PC-9 (cell line): Measurements from ENCODE around the gene OBSL1. TPM values are rescaled to one million over a fixed set of nuclear protein-coding genes. Genes with fewer than 3 reads are reported as not detected.

Source experiments
- BruUV-seq: library from RNA; stranded (reverse); fragments of 400-500 nt; replicated peaks from 2 replicates; lab custom pipeline; 2021; lab: Mats Ljungman, UMichigan
- CTCF ChIA-PET: fragments of 300-600 bp; sonication (Branson Sonifier 250); formaldehyde crosslinking; loops from one replicate; lab custom pipeline; 2022; ENCODE audit warnings: antibody characterized with exemption; lab: Charles Lee
- POLR2A ChIA-PET: fragments of 300-600 bp; sonication (Branson Sonifier 250); formaldehyde crosslinking; loops from one replicate; lab custom pipeline; 2022; ENCODE audit warnings: antibody characterized with exemption; ENCODE audit not compliant: unreplicated experiment; lab: Charles Lee
- DNase-seq, 2 experiments: peaks; one replicate each; pipeline versions ENCODE4 v3.0.0 to v3.0.0-alpha.2; 2015 to 2022; ENCODE audit warnings: mixed read lengths in 1 of 2
- H2AFZ ChIP-seq: fragments of 200-600 bp; sonication (generic); 2 replicates; pipeline ENCODE4 v1.8.1; 2017; ENCODE audit warnings: antibody characterized with exemption
- H3F3A ChIP-seq: fragments of 200-600 bp; sonication (generic); 2 replicates; pipeline ENCODE4 v1.8.1; 2017; ENCODE audit warnings: antibody characterized with exemption, mild to moderate bottlenecking, low read depth; ENCODE audit not compliant: insufficient read depth
- H3K27ac ChIP-seq: fragments of 200-600 bp; sonication (generic); 2 replicates; pipeline ENCODE4 v1.6.1; 2016; ENCODE audit warnings: mixed run types
- H3K27me3 ChIP-seq: fragments of 200-600 bp; sonication (generic); 2 replicates; pipeline ENCODE4 v1.6.1; 2016; ENCODE audit warnings: low read depth, mixed run types; ENCODE audit not compliant: insufficient read depth
- H3K36me3 ChIP-seq: fragments of 200-600 bp; sonication (generic); 2 replicates; pipeline ENCODE4 v1.6.1; 2016; ENCODE audit warnings: low read depth, mixed run types
- H3K4me1 ChIP-seq: fragments of 200-600 bp; sonication (generic); replicated peaks from 2 replicates; pipeline ENCODE4 v1.6.1; 2016; ENCODE audit warnings: mixed run types; ENCODE audit not compliant: insufficient read depth
- H3K4me2 ChIP-seq: fragments of 200-600 bp; sonication (generic); 2 replicates; pipeline ENCODE4 v1.6.1; 2017; ENCODE audit warnings: mixed run types
- H3K4me3 ChIP-seq: fragments of 200-600 bp; sonication (generic); 2 replicates; pipeline ENCODE4 v1.6.1; 2016; ENCODE audit warnings: mixed run types
- H3K79me2 ChIP-seq: fragments of 200-600 bp; sonication (generic); 2 replicates; pipeline ENCODE4 v1.6.1; 2017; ENCODE audit warnings: low read depth, mixed run types
- H3K9me2 ChIP-seq: fragments of 200-600 bp; sonication (generic); 2 replicates; pipeline ENCODE4 v1.8.1; 2017; ENCODE audit warnings: mild to moderate bottlenecking; ENCODE audit not compliant: insufficient read depth
- H3K9me3 ChIP-seq: fragments of 200-600 bp; sonication (generic); 2 replicates; pipeline ENCODE4 v1.8.1; 2016; ENCODE audit warnings: low read depth; ENCODE audit not compliant: insufficient read depth
- H4K20me1 ChIP-seq: fragments of 200-600 bp; sonication (generic); 2 replicates; pipeline ENCODE4 v1.8.1; 2017; ENCODE audit not compliant: insufficient read depth
- EZH2 ChIP-seq: fragments of 200-600 bp; sonication (generic); IDR thresholded peaks from 2 replicates; pipeline ENCODE4 v1.8.0; 2017; ENCODE audit warnings: antibody characterized with exemption, low read depth
- intact Hi-C: fragments of 100-400 bp; cut with micrococcal nuclease; formaldehyde crosslinking; loops from one replicate; pipeline ENCODE4 v1.10.0; 2022; ENCODE audit not compliant: unreplicated experiment
- total RNA-seq: library from RNA; stranded (reverse); gene quantifications from 2 replicates; pipeline ENCODE4 v1.2.3, GENCODE V29; 2021
- TF ChIP-seq, protein P1 (sequence below): fragments of 200-600 bp; sonication (generic); conservative IDR thresholded peaks from 2 replicates; pipeline ENCODE4 v1.6.1; 2017; ENCODE audit warnings: mixed run types, antibody characterized with exemption, mild to moderate bottlenecking, moderate library complexity

OBSL1 gene
- total RNA-seq, 1 experiment from 2014 or later, result 110 TPM

DNA sequence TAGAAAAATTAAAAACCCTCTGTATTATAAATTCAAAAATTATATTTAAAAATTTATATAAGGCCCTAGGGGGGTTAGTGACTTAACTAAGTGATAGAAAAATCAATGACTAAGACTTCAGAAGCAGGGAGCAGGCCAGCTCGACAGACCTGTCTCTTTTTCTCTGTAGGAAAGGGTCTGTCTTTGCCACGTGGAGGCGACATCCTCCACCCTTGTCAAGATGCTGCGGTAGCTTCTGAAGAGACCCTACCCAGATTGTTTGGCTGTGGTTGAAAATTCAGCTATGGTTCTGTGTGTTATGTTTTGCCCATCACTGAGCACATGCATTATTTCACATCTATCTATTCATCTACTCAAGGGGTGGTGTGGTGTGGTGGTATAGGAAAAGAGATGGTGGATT lies 47.9 kb upstream of the OBSL1 start:
- no peak overlapping the region for H3K4me2 ChIP-seq
- no peaks in the 10 kb centered on the region for H3K9me2 ChIP-seq
- DNase-seq, result no peak
- H4K20me1 ChIP-seq, result no peaks in the 10 kb centered on the region
- no peaks in the 10 kb centered on the region for H3K4me1 ChIP-seq
- no peaks in the 10 kb centered on the region for H3K9me3 ChIP-seq
- TF ChIP-seq, protein P1, sequence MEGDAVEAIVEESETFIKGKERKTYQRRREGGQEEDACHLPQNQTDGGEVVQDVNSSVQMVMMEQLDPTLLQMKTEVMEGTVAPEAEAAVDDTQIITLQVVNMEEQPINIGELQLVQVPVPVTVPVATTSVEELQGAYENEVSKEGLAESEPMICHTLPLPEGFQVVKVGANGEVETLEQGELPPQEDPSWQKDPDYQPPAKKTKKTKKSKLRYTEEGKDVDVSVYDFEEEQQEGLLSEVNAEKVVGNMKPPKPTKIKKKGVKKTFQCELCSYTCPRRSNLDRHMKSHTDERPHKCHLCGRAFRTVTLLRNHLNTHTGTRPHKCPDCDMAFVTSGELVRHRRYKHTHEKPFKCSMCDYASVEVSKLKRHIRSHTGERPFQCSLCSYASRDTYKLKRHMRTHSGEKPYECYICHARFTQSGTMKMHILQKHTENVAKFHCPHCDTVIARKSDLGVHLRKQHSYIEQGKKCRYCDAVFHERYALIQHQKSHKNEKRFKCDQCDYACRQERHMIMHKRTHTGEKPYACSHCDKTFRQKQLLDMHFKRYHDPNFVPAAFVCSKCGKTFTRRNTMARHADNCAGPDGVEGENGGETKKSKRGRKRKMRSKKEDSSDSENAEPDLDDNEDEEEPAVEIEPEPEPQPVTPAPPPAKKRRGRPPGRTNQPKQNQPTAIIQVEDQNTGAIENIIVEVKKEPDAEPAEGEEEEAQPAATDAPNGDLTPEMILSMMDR, result no peak
- TF ChIP-seq EZH2, result no peak
- no peak overlapping the region for H3K4me3 ChIP-seq
- H3K79me2 ChIP-seq, result no peaks in the 10 kb centered on the region
- CTCF ChIA-PET, result interaction anchor here (0.7 kb wide), 1 partner anchor 9 kb away, joined by 4 read pairs; no protein-coding TSS in a partner anchor
- no peaks in the 10 kb centered on the region; the same call in 1 of the 2 replicates for H3K36me3 ChIP-seq
- POLR2A ChIA-PET, result no interaction called here
- no peak overlapping the region for H3K27ac ChIP-seq
- H3K27me3 ChIP-seq, result no peaks in the 10 kb centered on the region
- H2AFZ ChIP-seq, result no peak overlapping the region
- no TSS peak for BruUV-seq
- intact Hi-C loops, result no loop called here
- H3F3A ChIP-seq, result no peaks in the 10 kb centered on the region

- no peaks in the 10 kb centered on the region for H3K9me3 ChIP-seq
- CTCF ChIA-PET, result interaction anchor here (0.7 kb wide), 1 partner anchor 9 kb away, joined by 4 read pairs; no protein-coding TSS in a partner anchor
- no peaks in the 10 kb centered on the region for H3F3A ChIP-seq
- intact Hi-C loops, result no loop called here
- no peak overlapping the region for H2AFZ ChIP-seq
- no peak for DNase-seq
- no peaks in the 10 kb centered on the region for H3K79me2 ChIP-seq
- H3K4me2 ChIP-seq, result no peak overlapping the region
- no peaks in the 10 kb centered on the region; the same call in none of the 2 replicates for H3K36me3 ChIP-seq
- H4K20me1 ChIP-seq, result no peaks in the 10 kb centered on the region
- no TSS peak for BruUV-seq
- no peaks in the 10 kb centered on the region for H3K27me3 ChIP-seq
- H3K9me2 ChIP-seq, result no peaks in the 10 kb centered on the region
- no peak overlapping the region for H3K27ac ChIP-seq
- H3K4me3 ChIP-seq, result no peak overlapping the region
- POLR2A ChIA-PET, result no interaction called here
- H3K4me1 ChIP-seq, result no peaks in the 10 kb centered on the region
- TF ChIP-seq, protein P1, result no peak
Measured at GRCh38 chr2:219618733-219619122, 47.4 kb upstream of the OBSL1 start.

- no peak for TF ChIP-seq EZH2
- TF ChIP-seq, protein P1, result no peak
- H3K79me2 ChIP-seq, result no peaks in the 10 kb centered on the region
- BruUV-seq, result no TSS peak
- no peak overlapping the region for H2AFZ ChIP-seq
- intact Hi-C loops, result no loop called here
- H3K27me3 ChIP-seq, result no peaks in the 10 kb centered on the region
- no peaks in the 10 kb centered on the region for H4K20me1 ChIP-seq
- H3K4me3 ChIP-seq, result no peak overlapping the region
- no peak overlapping the region for H3K4me2 ChIP-seq
- no peaks in the 10 kb centered on the region for H3F3A ChIP-seq
- DNase-seq, result no peak
- no peaks in the 10 kb centered on the region; the same call in none of the 2 replicates for H3K36me3 ChIP-seq
- H3K4me1 ChIP-seq, result no peaks in the 10 kb centered on the region
- no peaks in the 10 kb centered on the region for H3K9me2 ChIP-seq
- CTCF ChIA-PET, result no interaction called here
- no peak overlapping the region for H3K27ac ChIP-seq
- POLR2A ChIA-PET, result no interaction called here
- no peaks in the 10 kb centered on the region for H3K9me3 ChIP-seq
Measured at GRCh38 chr2:219616550-219616949, 45.2 kb upstream of the OBSL1 start.
